Measurements from ENCODE around the gene TANK.

The TANK gene

DNA sequence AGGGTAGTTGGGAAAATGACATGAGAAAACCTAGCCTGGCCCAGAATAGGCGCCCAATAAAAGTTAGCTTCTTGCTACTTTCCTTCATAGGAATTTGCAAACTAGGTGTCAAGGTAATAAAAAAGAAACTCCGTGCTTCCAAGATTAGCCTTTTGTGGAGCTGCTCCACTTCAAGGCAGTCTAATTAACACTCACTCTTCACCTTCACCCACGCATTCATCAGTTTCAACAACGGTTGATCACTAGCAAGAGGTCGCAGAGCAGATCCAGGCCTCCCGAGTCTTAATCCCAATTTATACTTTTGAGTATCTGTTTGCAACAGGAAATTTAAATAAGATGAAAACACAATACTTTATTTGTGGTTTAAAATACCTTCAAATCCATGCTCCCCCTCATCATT lies 39.5 kb upstream of the TANK start:
- H3K27ac ChIP-seq: no peak overlapping the region
- no peaks in the 10 kb centered on the region for H3K36me3 ChIP-seq
- H3K9me3 ChIP-seq: no peaks in the 10 kb centered on the region
- H3K27me3 ChIP-seq: no peaks in the 10 kb centered on the region
- TF ChIP-seq, protein P1, sequence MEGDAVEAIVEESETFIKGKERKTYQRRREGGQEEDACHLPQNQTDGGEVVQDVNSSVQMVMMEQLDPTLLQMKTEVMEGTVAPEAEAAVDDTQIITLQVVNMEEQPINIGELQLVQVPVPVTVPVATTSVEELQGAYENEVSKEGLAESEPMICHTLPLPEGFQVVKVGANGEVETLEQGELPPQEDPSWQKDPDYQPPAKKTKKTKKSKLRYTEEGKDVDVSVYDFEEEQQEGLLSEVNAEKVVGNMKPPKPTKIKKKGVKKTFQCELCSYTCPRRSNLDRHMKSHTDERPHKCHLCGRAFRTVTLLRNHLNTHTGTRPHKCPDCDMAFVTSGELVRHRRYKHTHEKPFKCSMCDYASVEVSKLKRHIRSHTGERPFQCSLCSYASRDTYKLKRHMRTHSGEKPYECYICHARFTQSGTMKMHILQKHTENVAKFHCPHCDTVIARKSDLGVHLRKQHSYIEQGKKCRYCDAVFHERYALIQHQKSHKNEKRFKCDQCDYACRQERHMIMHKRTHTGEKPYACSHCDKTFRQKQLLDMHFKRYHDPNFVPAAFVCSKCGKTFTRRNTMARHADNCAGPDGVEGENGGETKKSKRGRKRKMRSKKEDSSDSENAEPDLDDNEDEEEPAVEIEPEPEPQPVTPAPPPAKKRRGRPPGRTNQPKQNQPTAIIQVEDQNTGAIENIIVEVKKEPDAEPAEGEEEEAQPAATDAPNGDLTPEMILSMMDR (IDR thresholded peaks at IDR 0.05): no peak
- H3K4me1 ChIP-seq (ENCODE audit: control insufficient read depth in 1 of 2, insufficient read depth in 1 of 2, low read depth in 1 of 2, low read length in 1 of 2): peaks cover 6 to 19% of the 10 kb centered on the region in 2 experiments
- H3K4me3 ChIP-seq (ENCODE audit: low read depth in 1 of 2, low read length in 1 of 2): no peak overlapping the region

DNA sequence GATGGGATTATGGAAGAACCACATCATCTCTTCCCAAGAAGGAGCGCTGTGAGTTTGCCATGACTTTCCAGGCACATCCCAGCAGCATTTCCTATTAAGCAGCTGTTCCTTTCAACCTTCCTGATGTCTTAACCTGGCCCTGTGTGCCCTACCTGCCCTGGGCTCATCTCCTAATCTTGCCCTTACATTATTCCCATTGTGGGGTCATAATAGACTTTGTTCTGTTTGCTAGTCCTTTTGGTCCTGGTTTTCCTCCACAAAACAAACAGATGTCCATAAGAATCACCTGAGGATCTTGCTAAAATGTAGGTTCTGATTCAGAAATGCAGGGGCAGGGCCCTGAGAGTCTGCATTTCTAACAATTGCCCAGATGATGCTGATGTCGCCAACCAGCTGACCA lies 38.6 kb upstream of the TANK start:
- Histone ChIP-seq H3K27me3 (no peaks in the 10 kb centered on the region), H3K9me3 (no peaks in the 10 kb centered on the region), H3K4me1 (ENCODE audit: control insufficient read depth in 1 of 2, insufficient read depth in 1 of 2, low read depth in 1 of 2, low read length in 1 of 2) (peaks cover 6 to 19% of the 10 kb centered on the region in 2 experiments), H3K4me3 (ENCODE audit: low read depth in 1 of 2, low read length in 1 of 2) (no peak overlapping the region), H3K27ac (no peak overlapping the region), H3K36me3 (no peaks in the 10 kb centered on the region)
- TF ChIP-seq, protein P1 (IDR thresholded peaks at IDR 0.05): no peak

DNA sequence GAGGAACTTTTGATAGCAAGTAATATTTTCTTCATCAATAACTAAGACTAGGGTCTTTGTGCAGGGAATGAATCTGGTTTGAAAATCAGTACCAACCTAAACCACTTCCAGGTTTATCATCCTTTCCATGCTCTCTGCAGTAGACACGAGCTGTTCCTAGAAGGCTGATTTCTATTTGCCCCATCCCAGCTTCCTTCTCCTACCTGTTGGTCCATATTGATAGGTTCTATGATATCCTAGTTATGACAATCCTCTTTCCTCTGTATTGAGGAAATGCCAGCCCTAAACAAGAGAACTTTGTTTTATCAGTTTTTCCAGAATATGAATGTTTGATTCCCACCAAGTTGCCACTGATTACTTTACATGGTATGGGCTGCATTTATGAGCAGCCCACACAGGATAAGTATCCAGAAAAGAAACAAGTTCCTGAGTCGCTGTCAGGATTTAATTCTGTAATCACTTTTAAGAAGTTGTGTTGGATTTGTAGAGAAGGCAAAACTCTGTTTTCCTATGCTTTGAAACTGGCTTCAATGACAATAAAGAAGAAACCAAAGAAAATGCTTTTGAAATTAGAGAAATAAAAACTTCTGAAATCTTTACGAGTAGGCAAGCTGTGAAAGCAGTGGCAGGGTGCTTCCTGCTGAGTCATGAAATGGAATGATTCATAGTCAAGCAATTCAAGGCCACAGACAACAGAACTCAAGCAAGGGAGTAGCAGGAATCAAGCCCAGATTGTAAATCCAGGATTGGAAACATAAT lies 37.3 kb upstream of the TANK start:
- H3K9me3 ChIP-seq: no peaks in the 10 kb centered on the region
- H3K36me3 ChIP-seq: no peaks in the 10 kb centered on the region
- H3K4me3 ChIP-seq (ENCODE audit: low read depth in 1 of 2, low read length in 1 of 2): no peak overlapping the region
- H3K27ac ChIP-seq: peak overlapping the region; percentile 33
- peaks cover 6 to 19% of the 10 kb centered on the region in 2 experiments for H3K4me1 ChIP-seq (ENCODE audit: control insufficient read depth in 1 of 2, insufficient read depth in 1 of 2, low read depth in 1 of 2, low read length in 1 of 2)
- no peaks in the 10 kb centered on the region for H3K27me3 ChIP-seq
- TF ChIP-seq, protein P1 (IDR thresholded peaks at IDR 0.05): no peak

DNA sequence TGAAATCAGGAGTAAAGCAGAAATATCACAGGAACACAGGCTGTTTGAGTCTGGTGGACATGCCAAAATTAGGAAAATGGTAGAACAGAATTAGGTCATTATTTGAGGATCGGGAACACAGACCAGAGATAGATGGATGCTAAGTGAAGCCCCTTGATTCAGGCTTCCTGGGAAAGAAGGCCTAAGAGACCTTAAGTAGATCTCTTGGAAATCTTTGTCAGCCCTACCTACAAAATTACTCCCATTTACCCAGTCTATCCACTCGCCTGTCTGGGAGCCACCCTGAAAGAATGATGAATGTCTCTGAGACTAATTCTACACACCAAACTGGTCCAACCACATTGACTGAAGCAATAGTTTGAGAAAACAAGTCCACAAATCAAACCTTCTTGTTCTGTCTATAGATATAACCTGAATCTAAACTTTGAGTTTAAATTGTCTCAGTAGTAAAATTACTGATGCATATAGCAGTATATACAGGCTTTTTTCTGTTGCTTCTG lies 36.6 kb upstream of the TANK start:
- H3K4me1 ChIP-seq (ENCODE audit: control insufficient read depth in 1 of 2, insufficient read depth in 1 of 2, low read depth in 1 of 2, low read length in 1 of 2): peaks cover 6 to 19% of the 10 kb centered on the region in 2 experiments
- TF ChIP-seq, protein P1 (IDR thresholded peaks at IDR 0.05): no peak
- H3K36me3 ChIP-seq: no peaks in the 10 kb centered on the region
- H3K27me3 ChIP-seq: no peaks in the 10 kb centered on the region
- no peak overlapping the region for H3K4me3 ChIP-seq (ENCODE audit: low read depth in 1 of 2, low read length in 1 of 2)
- H3K27ac ChIP-seq: peak overlapping the region; percentile 33
- H3K9me3 ChIP-seq: no peaks in the 10 kb centered on the region

DNA sequence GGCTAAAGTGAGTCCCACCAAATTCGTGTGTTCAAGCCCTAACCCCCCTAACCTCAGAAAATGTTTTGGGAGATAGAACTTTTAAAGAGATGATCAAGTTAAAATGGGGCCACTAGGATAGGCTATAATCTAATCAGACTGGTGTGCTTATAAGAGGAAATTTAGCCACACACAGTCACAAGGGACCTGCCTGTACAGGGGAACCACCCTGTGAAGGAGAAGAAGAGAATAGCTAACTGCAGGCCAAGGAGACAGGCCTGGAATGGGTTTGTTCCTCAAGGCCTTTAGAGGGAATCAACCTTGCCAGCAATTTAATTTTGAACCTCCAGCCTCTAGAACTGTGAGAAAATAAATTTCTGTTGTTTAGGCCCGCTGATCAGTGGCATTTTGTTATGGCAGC lies 36.0 kb upstream of the TANK start:
- Histone ChIP-seq H3K27me3 (no peaks in the 10 kb centered on the region), H3K36me3 (no peaks in the 10 kb centered on the region), H3K4me1 (ENCODE audit: control insufficient read depth in 1 of 2, insufficient read depth in 1 of 2, low read depth in 1 of 2, low read length in 1 of 2) (peaks cover 6 to 19% of the 10 kb centered on the region in 2 experiments), H3K27ac (no peak overlapping the region), H3K4me3 (ENCODE audit: low read depth in 1 of 2, low read length in 1 of 2) (no peak overlapping the region), H3K9me3 (no peaks in the 10 kb centered on the region)
- TF ChIP-seq, protein P1 (IDR thresholded peaks at IDR 0.05): no peak

Data from neutrophil (primary cell).